ENCODE measurements around the gene MUC5B. TPM values are rescaled to one million over a fixed set of nuclear protein-coding genes. Genes with fewer than 3 reads are reported as not detected.

MUC5B gene
- total and polyA plus RNA-seq, 2 donors (not counting 3 experiments of a cell fraction or from before 2014, with no cell fraction given) = not detected

GRCh38 chr11:1259076-1259461, 36.2 kb downstream of the MUC5B start:
- DNase-seq (ENCODE audit: low read depth, low spot score) (no peak), FAIRE-seq (no peak)
- Histone ChIP-seq H2AFZ (ENCODE audit: low read depth, low read length) (no peak overlapping the region), H3K27ac (ENCODE audit: insufficient read depth, low read depth, low read length) (no peak overlapping the region), H3K4me3 (replicated peaks in 1 of 3; ENCODE audit: insufficient read depth in 1 of 3, low read depth in 1 of 3, low read length in 3 of 3) (no peak overlapping the region), H3K27me3 (ENCODE audit: control insufficient read depth in 2 of 2, insufficient read depth in 2 of 2, low read length in 2 of 2) (no peaks in the 10 kb centered on the region), H3K4me2 (ENCODE audit: insufficient read depth, low read length) (no peak overlapping the region), H3K9me3 (replicated peaks; ENCODE audit: control insufficient read depth, insufficient read depth, low read length) (no peaks in the 10 kb centered on the region), H3K36me3 (ENCODE audit: control insufficient read depth in 2 of 2, extremely low read depth in 1 of 2, insufficient read depth in 2 of 2, low read length in 2 of 2) (no peaks in the 10 kb centered on the region), H3K9me1 (replicated peaks; ENCODE audit: control insufficient read depth, extremely low read depth, insufficient read depth, low read length) (no peaks in the 10 kb centered on the region), H3K79me2 (ENCODE audit: control insufficient read depth, insufficient read depth, low read length) (no peaks in the 10 kb centered on the region), H3K9ac (replicated peaks; ENCODE audit: extremely low read depth, insufficient read depth, low read length) (no peak overlapping the region), H3K4me1 (ENCODE audit: control insufficient read depth, extremely low read depth, insufficient read depth, low read length) (peaks cover 4% of the 10 kb centered on the region), H4K20me1 (replicated peaks; ENCODE audit: control insufficient read depth, extremely low read depth, insufficient read depth, low read length) (no peaks in the 10 kb centered on the region)
- intact Hi-C loops (cut with micrococcal nuclease) (no loop called here), dilution Hi-C loops (cut with MboI; ENCODE audit: extremely low pct_ligation_motif_present, low sequenced_read_pairs) (no loop called here)
- POLR2A ChIA-PET = no interaction called here
- BruUV-seq (replicated peaks) = no TSS peak
- no peak for TF ChIP-seq MYC (IDR thresholded peaks at IDR 0.05; ENCODE audit: low read depth, low read length)
- no peak for TF ChIP-seq FOS (IDR thresholded peaks at IDR 0.05; ENCODE audit: borderline replicate concordance, insufficient read depth, low read length)
- TF ChIP-seq CTCF (IDR thresholded peaks at IDR 0.05; ENCODE audit: extremely low read depth in 1 of 2, insufficient read depth in 1 of 2, low read depth in 1 of 2, low read length in 2 of 2) = no peak
- CTCF ChIA-PET = no interaction called here

DNA sequence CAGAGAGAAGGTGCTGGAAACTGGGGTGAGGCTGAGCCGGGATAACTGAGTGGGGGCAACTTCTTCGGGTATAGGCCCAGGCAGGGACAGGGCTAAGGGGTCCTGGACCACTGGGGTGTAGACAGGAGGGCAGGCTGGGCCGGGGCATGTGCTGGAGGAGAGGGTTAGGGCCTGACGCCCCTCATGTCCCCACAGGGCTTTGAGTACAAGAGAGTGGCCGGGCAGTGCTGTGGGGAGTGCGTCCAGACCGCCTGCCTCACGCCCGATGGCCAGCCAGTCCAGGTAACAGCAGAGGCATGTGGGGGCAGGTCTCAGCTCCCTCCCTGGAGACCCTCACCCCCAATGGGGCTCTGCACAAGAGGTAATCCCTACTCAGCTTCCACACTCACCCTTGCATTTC, 36.7 kb downstream of the MUC5B start:
- dilution Hi-C loops (cut with MboI; ENCODE audit: extremely low pct_ligation_motif_present, low sequenced_read_pairs) = no loop called here
- H3K9me1 ChIP-seq (replicated peaks; ENCODE audit: control insufficient read depth, extremely low read depth, insufficient read depth, low read length) = no peaks in the 10 kb centered on the region
- no peak overlapping the region for H3K4me2 ChIP-seq (ENCODE audit: insufficient read depth, low read length)
- no peak overlapping the region for H3K4me3 ChIP-seq (replicated peaks in 1 of 3; ENCODE audit: insufficient read depth in 1 of 3, low read depth in 1 of 3, low read length in 3 of 3)
- intact Hi-C loops (cut with micrococcal nuclease) = no loop called here
- H3K4me1 ChIP-seq (ENCODE audit: control insufficient read depth, extremely low read depth, insufficient read depth, low read length) = peaks cover 4% of the 10 kb centered on the region
- H3K9ac ChIP-seq (replicated peaks; ENCODE audit: extremely low read depth, insufficient read depth, low read length) = no peak overlapping the region
- FAIRE-seq (no peak), DNase-seq (ENCODE audit: low read depth, low spot score) (no peak)
- H3K36me3 ChIP-seq (ENCODE audit: control insufficient read depth in 2 of 2, extremely low read depth in 1 of 2, insufficient read depth in 2 of 2, low read length in 2 of 2) = no peaks in the 10 kb centered on the region
- H3K79me2 ChIP-seq (ENCODE audit: control insufficient read depth, insufficient read depth, low read length) = no peaks in the 10 kb centered on the region
- no TSS peak for BruUV-seq (replicated peaks)
- H3K27me3 ChIP-seq (ENCODE audit: control insufficient read depth in 2 of 2, insufficient read depth in 2 of 2, low read length in 2 of 2) = no peaks in the 10 kb centered on the region
- H3K9me3 ChIP-seq (replicated peaks; ENCODE audit: control insufficient read depth, insufficient read depth, low read length) = no peaks in the 10 kb centered on the region
- no peaks in the 10 kb centered on the region for H4K20me1 ChIP-seq (replicated peaks; ENCODE audit: control insufficient read depth, extremely low read depth, insufficient read depth, low read length)
- TF ChIP-seq, protein P1, sequence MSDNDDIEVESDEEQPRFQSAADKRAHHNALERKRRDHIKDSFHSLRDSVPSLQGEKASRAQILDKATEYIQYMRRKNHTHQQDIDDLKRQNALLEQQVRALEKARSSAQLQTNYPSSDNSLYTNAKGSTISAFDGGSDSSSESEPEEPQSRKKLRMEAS (IDR thresholded peaks at IDR 0.05; ENCODE audit: insufficient read depth, insufficient read length) = no peak
- no peak for TF ChIP-seq CTCF (IDR thresholded peaks at IDR 0.05; ENCODE audit: extremely low read depth in 1 of 2, insufficient read depth in 1 of 2, low read depth in 1 of 2, low read length in 2 of 2)
- no peak for TF ChIP-seq JUN (IDR thresholded peaks at IDR 0.05; ENCODE audit: borderline replicate concordance, insufficient read depth, insufficient read length, low read depth)
- TF ChIP-seq FOS (IDR thresholded peaks at IDR 0.05; ENCODE audit: borderline replicate concordance, insufficient read depth, low read length) = no peak
- TF ChIP-seq MYC (IDR thresholded peaks at IDR 0.05; ENCODE audit: low read depth, low read length) = no peak
- no peak for TF ChIP-seq GATA2 (IDR thresholded peaks at IDR 0.05; ENCODE audit: insufficient read depth, insufficient read length, low read depth, low read length)
- TF ChIP-seq POLR2AphosphoS5 (IDR thresholded peaks at IDR 0.05; ENCODE audit: insufficient read depth, low read depth, low read length) = no peak
- no peak for TF ChIP-seq POLR2A (IDR thresholded peaks at IDR 0.05; ENCODE audit: low read depth, low read length)
- TF ChIP-seq EZH2 (IDR thresholded peaks at IDR 0.05; ENCODE audit: borderline replicate concordance, low read depth, low read length, severe bottlenecking) = no peak
- no peak overlapping the region for H3K27ac ChIP-seq (ENCODE audit: insufficient read depth, low read depth, low read length)
- H2AFZ ChIP-seq (ENCODE audit: low read depth, low read length) = no peak overlapping the region
- ChIA-PET CTCF (no interaction called here), POLR2A (no interaction called here)

Data from endothelial cell of umbilical vein (primary cell).